Measurements from ENCODE around the gene LCAT. TPM values are rescaled to one million over a fixed set of nuclear protein-coding genes. Genes with fewer than 3 reads are reported as not detected.
A peak's percentile ranks its signal among the peaks of the same experiment; 100 is the strongest.

The LCAT gene
- total and polyA plus RNA-seq, 2 experiments from 2014 or later, result 13.7 to 18.9 TPM

DNA sequence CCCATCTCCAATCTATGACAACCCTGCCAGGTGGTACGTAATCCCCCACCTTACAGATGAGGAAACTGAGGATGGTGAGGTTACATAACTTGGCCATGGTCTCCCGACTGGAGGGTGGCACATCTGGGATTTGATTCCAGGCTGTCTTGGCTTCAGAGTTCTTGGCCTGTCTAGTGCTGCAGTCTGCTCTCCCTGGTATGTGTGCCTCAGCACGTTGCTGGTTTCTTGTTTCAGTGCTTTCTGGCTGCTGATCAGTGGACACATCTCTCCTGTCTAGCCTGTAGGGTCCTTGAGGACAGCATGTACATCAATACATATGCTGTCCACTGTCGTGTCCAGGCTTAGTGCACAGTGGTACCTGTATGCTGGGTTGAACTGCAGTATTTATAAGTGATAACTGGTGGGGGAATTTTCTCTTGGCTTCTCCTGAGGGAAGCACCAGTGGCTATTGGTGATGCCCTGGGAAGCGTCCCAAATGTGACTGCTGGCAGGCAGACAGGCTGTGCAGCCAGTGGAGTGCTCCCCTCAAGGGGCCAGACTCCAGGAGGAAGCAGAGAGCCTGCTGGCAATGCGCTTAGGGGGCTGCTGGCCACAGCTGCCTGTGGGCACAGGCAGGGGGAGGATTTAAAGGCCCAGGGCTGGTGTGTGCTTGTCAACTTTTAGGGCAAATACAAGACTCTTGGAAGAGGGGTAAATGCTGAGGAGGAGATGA lies 26.6 kb downstream of the LCAT start:
- H3K36me3 Mint-ChIP-seq (ENCODE audit: low read depth), result peaks cover 4% of the 10 kb centered on the region; the same call in 2 of the 3 replicates
- H3K27ac ChIP-seq (ENCODE audit: low read depth), result no peak overlapping the region
- H3K9me3 Mint-ChIP-seq, result no peaks in the 10 kb centered on the region
- no peak overlapping the region; the same call in 2 of the 3 replicates for H3K4me3 Mint-ChIP-seq
- no peaks in the 10 kb centered on the region for H3F3A ChIP-seq (replicated peaks; ENCODE audit: low read depth)
- H3K4me3 ChIP-seq, result no peak overlapping the region
- peaks cover 3% of the 10 kb centered on the region for H3K27me3 Mint-ChIP-seq (ENCODE audit: insufficient read depth, low read depth, poor library complexity)
- ATAC-seq (no peak), DNase-seq (ENCODE audit: low spot score) (no peak)
- peak overlapping the region; percentile 26 for H3K27ac Mint-ChIP-seq
- no peak overlapping the region for H3K4me2 ChIP-seq
- H3K27me3 ChIP-seq (ENCODE audit: insufficient read depth), result no peaks in the 10 kb centered on the region
- no peaks in the 10 kb centered on the region for H3K36me3 ChIP-seq (ENCODE audit: insufficient read depth)
- H4K20me1 ChIP-seq (replicated peaks; ENCODE audit: insufficient read depth), result no peaks in the 10 kb centered on the region; the same call in 1 of the 2 replicates
- H3K79me2 ChIP-seq (replicated peaks; ENCODE audit: insufficient read depth), result no peaks in the 10 kb centered on the region
- H3K4me1 ChIP-seq (ENCODE audit: insufficient read depth), result peaks cover 18% of the 10 kb centered on the region
- no peak overlapping the region for H2AFZ ChIP-seq
- no peak for TF ChIP-seq POLR2AphosphoS5 (IDR thresholded peaks at IDR 0.05; ENCODE audit: low read depth)
- TF ChIP-seq, protein P1, sequence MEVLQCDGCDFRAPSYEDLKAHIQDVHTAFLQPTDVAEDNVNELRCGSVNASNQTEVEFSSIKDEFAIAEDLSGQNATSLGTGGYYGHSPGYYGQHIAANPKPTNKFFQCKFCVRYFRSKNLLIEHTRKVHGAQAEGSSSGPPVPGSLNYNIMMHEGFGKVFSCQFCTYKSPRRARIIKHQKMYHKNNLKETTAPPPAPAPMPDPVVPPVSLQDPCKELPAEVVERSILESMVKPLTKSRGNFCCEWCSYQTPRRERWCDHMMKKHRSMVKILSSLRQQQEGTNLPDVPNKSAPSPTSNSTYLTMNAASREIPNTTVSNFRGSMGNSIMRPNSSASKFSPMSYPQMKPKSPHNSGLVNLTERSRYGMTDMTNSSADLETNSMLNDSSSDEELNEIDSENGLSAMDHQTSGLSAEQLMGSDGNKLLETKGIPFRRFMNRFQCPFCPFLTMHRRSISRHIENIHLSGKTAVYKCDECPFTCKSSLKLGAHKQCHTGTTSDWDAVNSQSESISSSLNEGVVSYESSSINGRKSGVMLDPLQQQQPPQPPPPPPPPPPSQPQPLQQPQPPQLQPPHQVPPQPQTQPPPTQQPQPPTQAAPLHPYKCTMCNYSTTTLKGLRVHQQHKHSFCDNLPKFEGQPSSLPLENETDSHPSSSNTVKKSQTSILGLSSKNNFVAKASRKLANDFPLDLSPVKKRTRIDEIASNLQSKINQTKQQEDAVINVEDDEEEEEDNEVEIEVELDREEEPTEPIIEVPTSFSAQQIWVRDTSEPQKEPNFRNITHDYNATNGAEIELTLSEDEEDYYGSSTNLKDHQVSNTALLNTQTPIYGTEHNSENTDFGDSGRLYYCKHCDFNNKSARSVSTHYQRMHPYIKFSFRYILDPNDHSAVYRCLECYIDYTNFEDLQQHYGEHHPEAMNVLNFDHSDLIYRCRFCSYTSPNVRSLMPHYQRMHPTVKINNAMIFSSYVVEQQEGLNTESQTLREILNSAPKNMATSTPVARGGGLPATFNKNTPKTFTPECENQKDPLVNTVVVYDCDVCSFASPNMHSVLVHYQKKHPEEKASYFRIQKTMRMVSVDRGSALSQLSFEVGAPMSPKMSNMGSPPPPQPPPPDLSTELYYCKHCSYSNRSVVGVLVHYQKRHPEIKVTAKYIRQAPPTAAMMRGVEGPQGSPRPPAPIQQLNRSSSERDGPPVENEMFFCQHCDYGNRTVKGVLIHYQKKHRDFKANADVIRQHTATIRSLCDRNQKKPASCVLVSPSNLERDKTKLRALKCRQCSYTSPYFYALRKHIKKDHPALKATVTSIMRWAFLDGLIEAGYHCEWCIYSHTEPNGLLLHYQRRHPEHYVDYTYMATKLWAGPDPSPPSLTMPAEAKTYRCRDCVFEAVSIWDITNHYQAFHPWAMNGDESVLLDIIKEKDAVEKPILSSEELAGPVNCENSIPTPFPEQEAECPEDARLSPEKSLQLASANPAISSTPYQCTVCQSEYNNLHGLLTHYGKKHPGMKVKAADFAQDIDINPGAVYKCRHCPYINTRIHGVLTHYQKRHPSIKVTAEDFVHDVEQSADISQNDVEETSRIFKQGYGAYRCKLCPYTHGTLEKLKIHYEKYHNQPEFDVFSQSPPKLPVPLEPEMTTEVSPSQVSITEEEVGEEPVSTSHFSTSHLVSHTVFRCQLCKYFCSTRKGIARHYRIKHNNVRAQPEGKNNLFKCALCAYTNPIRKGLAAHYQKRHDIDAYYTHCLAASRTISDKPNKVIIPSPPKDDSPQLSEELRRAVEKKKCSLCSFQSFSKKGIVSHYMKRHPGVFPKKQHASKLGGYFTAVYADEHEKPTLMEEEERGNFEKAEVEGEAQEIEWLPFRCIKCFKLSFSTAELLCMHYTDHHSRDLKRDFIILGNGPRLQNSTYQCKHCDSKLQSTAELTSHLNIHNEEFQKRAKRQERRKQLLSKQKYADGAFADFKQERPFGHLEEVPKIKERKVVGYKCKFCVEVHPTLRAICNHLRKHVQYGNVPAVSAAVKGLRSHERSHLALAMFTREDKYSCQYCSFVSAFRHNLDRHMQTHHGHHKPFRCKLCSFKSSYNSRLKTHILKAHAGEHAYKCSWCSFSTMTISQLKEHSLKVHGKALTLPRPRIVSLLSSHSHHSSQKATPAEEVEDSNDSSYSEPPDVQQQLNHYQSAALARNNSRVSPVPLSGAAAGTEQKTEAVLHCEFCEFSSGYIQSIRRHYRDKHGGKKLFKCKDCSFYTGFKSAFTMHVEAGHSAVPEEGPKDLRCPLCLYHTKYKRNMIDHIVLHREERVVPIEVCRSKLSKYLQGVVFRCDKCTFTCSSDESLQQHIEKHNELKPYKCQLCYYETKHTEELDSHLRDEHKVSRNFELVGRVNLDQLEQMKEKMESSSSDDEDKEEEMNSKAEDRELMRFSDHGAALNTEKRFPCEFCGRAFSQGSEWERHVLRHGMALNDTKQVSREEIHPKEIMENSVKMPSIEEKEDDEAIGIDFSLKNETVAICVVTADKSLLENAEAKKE (CRISPR knock-in tag; IDR thresholded peaks at IDR 0.05), result no peak
- peaks cover 29% of the 10 kb centered on the region for H3K4me1 Mint-ChIP-seq
- no peaks in the 10 kb centered on the region for H3K9me2 ChIP-seq (ENCODE audit: insufficient read depth)

DNA sequence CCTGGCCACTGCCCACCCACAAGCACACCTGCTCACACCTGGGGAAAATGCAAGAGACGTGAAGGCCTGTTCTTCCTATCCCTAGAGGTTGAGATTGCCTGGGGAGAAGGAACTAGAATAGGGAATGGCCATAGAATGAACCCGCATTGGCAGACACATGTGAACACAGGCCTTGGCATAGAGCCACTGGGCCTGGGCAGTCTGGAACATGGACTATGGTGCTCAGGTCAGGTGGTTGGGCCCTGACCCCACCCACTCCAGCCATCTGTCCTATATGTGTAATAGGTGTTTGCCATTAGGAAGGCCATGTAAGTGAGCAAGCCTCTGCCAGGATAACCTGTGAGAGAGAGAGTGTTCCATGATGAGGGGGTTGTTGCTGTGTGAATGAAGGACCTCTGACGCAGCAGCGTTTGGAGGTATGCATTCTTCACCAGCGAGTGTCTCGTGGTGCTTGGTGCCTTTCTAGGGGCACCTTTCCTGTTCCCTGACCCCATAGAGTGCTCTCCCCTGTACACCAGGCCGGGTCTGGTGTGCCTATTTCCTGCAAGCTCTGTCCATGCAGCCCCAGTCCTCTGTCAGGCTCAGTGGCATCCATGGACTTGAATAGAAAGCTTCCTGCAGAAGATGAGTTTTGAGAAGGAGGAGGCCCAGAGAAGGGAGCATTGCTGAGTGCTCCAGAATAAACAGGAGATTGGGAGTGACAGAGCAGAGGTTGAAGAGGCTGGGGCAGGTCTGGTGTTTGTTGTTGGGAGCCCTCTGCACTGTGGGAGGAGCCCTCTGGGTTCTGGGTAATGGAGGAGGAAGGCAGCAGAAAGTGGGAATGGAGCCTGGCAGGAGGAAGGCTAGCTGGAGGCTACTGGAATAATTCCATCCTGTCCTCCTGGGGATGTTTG lies 27.8 kb downstream of the LCAT start:
- Histone ChIP-seq H3K4me3 (no peak overlapping the region), H3K9me2 (ENCODE audit: insufficient read depth) (no peaks in the 10 kb centered on the region), H3K4me2 (no peak overlapping the region), H3K36me3 (ENCODE audit: insufficient read depth) (no peaks in the 10 kb centered on the region), H3K27me3 (ENCODE audit: insufficient read depth) (no peaks in the 10 kb centered on the region), H3F3A (replicated peaks; ENCODE audit: low read depth) (no peaks in the 10 kb centered on the region), H3K79me2 (replicated peaks; ENCODE audit: insufficient read depth) (no peaks in the 10 kb centered on the region), H4K20me1 (replicated peaks; ENCODE audit: insufficient read depth) (no peaks in the 10 kb centered on the region), H2AFZ (no peak overlapping the region), H3K27ac (ENCODE audit: low read depth) (peak overlapping the region; percentile 70; the same call in 1 of the 2 replicates), H3K4me1 (ENCODE audit: insufficient read depth) (peaks cover 18% of the 10 kb centered on the region)
- ATAC-seq, result no peak
- DNase-seq (ENCODE audit: low spot score), result no peak
- Mint-ChIP-seq H3K36me3 (ENCODE audit: low read depth) (peaks cover 4% of the 10 kb centered on the region; the same call in 2 of the 3 replicates), H3K27ac (no peak overlapping the region; the same call in 1 of the 2 replicates), H3K4me3 (no peak overlapping the region; the same call in 2 of the 3 replicates), H3K4me1 (peaks cover 24% of the 10 kb centered on the region), H3K9me3 (no peaks in the 10 kb centered on the region), H3K27me3 (ENCODE audit: insufficient read depth, low read depth, poor library complexity) (peaks cover 3% of the 10 kb centered on the region)
- no peak for TF ChIP-seq ZNF331 (CRISPR knock-in tag; IDR thresholded peaks at IDR 0.05; ENCODE audit: low read depth)
- TF ChIP-seq JUNB (IDR thresholded peaks at IDR 0.05; ENCODE audit: unreplicated experiment), result no peak
- TF ChIP-seq EZH2 (IDR thresholded peaks at IDR 0.05; ENCODE audit: low read depth, unreplicated experiment), result no peak
- TF ChIP-seq NANOG (IDR thresholded peaks at IDR 0.05; ENCODE audit: borderline replicate concordance), result no peak
- no peak for TF ChIP-seq EZH2phosphoT487 (IDR thresholded peaks at IDR 0.05; ENCODE audit: unreplicated experiment)

All from GM23338 (cell line).